Measurements from ENCODE around the gene SNX13. TPM values are rescaled to one million over a fixed set of nuclear protein-coding genes. Genes with fewer than 3 reads are reported as not detected.
A peak's percentile ranks its signal among the peaks of the same experiment; 100 is the strongest.

The SNX13 gene
- total and polyA plus RNA-seq, 9 of the 15 experiments (the other 6 are each of a cell fraction or from before 2014, with no cell fraction given): 5.6 to 33.2 (median 25.4) TPM

DNA sequence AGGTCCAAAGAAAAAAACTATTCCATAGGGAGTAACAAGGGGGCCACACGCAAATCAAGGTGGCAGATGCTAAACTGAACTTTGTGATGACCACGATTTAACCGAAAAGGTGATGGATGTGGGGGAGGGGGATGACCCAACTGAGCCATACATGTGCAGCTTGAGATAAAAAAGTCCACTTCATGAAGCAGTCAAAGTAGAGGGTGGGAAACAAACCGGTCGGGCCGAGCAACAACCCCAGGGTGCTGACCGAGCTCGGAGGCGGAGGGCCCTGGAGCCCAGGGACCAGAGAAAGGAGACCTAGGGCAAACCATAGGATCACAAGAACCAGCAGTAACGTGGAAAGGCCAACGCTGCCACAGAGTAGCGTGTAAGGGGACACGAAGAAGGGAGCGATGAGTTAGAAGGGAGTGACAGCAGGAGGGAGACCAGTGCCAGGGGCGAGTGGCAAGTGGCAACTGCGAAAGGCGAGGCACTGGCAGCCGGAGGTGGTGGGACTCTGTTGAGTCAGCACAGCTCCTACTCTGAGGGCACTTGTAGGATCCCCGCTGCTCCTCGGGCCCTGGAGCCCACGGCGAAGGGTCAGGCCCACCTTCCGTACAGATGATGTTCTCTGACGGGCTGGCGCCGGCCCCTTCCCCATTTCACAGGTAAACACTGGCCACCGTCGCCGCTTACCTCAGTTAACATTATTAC is 540 bp downstream of the SNX13 start (continued):
- TF ChIP-seq, protein P1, sequence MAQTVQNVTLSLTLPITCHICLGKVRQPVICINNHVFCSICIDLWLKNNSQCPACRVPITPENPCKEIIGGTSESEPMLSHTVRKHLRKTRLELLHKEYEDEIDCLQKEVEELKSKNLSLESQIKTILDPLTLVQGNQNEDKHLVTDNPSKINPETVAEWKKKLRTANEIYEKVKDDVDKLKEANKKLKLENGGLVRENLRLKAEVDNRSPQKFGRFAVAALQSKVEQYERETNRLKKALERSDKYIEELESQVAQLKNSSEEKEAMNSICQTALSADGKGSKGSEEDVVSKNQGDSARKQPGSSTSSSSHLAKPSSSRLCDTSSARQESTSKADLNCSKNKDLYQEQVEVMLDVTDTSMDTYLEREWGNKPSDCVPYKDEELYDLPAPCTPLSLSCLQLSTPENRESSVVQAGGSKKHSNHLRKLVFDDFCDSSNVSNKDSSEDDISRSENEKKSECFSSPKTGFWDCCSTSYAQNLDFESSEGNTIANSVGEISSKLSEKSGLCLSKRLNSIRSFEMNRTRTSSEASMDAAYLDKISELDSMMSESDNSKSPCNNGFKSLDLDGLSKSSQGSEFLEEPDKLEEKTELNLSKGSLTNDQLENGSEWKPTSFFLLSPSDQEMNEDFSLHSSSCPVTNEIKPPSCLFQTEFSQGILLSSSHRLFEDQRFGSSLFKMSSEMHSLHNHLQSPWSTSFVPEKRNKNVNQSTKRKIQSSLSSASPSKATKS (CRISPR knock-in tag; IDR thresholded peaks at IDR 0.05): no peak
- no peak for TF ChIP-seq CHCHD3 (CRISPR knock-in tag; IDR thresholded peaks at IDR 0.05)
- no peak for TF ChIP-seq JUN (IDR thresholded peaks at IDR 0.05; ENCODE audit: borderline replicate concordance, low read depth, low read length)
- TF ChIP-seq JUN (CRISPR knock-in tag; IDR thresholded peaks at IDR 0.05; ENCODE audit: borderline replicate concordance): no peak
- TF ChIP-seq U2AF2 (optimal IDR thresholded peaks at IDR 0.05; ENCODE audit: low read depth, low read length): no peak
- TF ChIP-seq ZNF583 (CRISPR knock-in tag; IDR thresholded peaks at IDR 0.05): no peak
- no peak for TF ChIP-seq PHB (CRISPR knock-in tag; IDR thresholded peaks at IDR 0.05)
- TF ChIP-seq ETV5 (CRISPR knock-in tag; IDR thresholded peaks at IDR 0.05; ENCODE audit: low read depth): no peak
- TF ChIP-seq, protein P2, sequence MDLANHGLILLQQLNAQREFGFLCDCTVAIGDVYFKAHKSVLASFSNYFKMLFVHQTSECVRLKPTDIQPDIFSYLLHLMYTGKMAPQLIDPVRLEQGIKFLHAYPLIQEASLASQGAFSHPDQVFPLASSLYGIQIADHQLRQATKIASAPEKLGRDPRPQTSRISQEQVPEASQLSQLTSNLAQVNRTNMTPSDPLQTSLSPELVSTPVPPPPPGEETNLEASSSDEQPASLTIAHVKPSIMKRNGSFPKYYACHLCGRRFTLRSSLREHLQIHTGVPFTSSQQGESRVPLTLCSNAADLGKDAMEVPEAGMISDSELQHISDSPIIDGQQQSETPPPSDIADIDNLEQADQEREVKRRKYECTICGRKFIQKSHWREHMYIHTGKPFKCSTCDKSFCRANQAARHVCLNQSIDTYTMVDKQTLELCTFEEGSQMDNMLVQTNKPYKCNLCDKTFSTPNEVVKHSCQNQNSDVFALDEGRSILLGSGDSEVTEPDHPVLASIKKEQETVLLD (IDR thresholded peaks at IDR 0.05): no peak
- TF ChIP-seq BHLHE40 (IDR thresholded peaks at IDR 0.05; ENCODE audit: low read length): no peak
- 0 out of 2 replicates have a peak, but pooled peaks have one; percentile 14 for TF ChIP-seq HSF4 (CRISPR knock-in tag; IDR thresholded peaks at IDR 0.05; ENCODE audit: borderline replicate concordance)
- TF ChIP-seq CHD4 (IDR thresholded peaks at IDR 0.05; ENCODE audit: insufficient read depth, insufficient replicate concordance, low read depth, low read length, poor library complexity, severe bottlenecking): no peak
- no peak for TF ChIP-seq BRF1 (IDR thresholded peaks at IDR 0.05; ENCODE audit: borderline replicate concordance, extremely low read depth, insufficient read length)
- TF ChIP-seq, protein P3, sequence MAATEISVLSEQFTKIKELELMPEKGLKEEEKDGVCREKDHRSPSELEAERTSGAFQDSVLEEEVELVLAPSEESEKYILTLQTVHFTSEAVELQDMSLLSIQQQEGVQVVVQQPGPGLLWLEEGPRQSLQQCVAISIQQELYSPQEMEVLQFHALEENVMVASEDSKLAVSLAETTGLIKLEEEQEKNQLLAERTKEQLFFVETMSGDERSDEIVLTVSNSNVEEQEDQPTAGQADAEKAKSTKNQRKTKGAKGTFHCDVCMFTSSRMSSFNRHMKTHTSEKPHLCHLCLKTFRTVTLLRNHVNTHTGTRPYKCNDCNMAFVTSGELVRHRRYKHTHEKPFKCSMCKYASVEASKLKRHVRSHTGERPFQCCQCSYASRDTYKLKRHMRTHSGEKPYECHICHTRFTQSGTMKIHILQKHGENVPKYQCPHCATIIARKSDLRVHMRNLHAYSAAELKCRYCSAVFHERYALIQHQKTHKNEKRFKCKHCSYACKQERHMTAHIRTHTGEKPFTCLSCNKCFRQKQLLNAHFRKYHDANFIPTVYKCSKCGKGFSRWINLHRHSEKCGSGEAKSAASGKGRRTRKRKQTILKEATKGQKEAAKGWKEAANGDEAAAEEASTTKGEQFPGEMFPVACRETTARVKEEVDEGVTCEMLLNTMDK (IDR thresholded peaks at IDR 0.05; ENCODE audit: borderline replicate concordance, insufficient read depth, low read depth, low read length, poor library complexity, severe bottlenecking): no peak
- TF ChIP-seq POLR2AphosphoS2 (IDR thresholded peaks at IDR 0.05; ENCODE audit: low read length): no peak
- TF ChIP-seq TOE1 (IDR thresholded peaks at IDR 0.05; ENCODE audit: borderline replicate concordance): no peak
- no peak for TF ChIP-seq TOE1 (CRISPR knock-in tag; IDR thresholded peaks at IDR 0.05; ENCODE audit: borderline replicate concordance, low read depth)
- TF ChIP-seq, protein P4, sequence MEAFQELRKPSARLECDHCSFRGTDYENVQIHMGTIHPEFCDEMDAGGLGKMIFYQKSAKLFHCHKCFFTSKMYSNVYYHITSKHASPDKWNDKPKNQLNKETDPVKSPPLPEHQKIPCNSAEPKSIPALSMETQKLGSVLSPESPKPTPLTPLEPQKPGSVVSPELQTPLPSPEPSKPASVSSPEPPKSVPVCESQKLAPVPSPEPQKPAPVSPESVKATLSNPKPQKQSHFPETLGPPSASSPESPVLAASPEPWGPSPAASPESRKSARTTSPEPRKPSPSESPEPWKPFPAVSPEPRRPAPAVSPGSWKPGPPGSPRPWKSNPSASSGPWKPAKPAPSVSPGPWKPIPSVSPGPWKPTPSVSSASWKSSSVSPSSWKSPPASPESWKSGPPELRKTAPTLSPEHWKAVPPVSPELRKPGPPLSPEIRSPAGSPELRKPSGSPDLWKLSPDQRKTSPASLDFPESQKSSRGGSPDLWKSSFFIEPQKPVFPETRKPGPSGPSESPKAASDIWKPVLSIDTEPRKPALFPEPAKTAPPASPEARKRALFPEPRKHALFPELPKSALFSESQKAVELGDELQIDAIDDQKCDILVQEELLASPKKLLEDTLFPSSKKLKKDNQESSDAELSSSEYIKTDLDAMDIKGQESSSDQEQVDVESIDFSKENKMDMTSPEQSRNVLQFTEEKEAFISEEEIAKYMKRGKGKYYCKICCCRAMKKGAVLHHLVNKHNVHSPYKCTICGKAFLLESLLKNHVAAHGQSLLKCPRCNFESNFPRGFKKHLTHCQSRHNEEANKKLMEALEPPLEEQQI (IDR thresholded peaks at IDR 0.05): no peak
- TF ChIP-seq ZNF232 (CRISPR knock-in tag; IDR thresholded peaks at IDR 0.05): no peak

All from K562 (cell line).